ENCODE results near the gene TECR.
A peak's percentile ranks its signal among the peaks of the same experiment; 100 is the strongest.

TECR gene

GRCh38 chr19:14517840-14518505 lies 11.4 kb upstream of the TECR start, which contains the start of gene DNAJB1:
Gene DNAJB1 (minus strand): TSS chr19:14518397. CDS start chr19:14518349, 48 bp downstream.
- TF ChIP-seq ZFX (IDR thresholded peaks at IDR 0.05) (peak; percentile 96), CTCF (conservative IDR thresholded peaks at IDR 0.05) (no peak)
- peak within 1 kb of the TSS; percentile 97 for H3K27ac ChIP-seq

- H3K27ac ChIP-seq = peak overlapping the region; percentile 97
Measured at GRCh38 chr19:14519245-14519859, 10.0 kb upstream of the TECR start.

GRCh38 chr19:14519860-14520407 lies 9.5 kb upstream of the TECR start:
- TF ChIP-seq ZFX (IDR thresholded peaks at IDR 0.05) = no peak
- no peak for TF ChIP-seq CTCF (conservative IDR thresholded peaks at IDR 0.05)
- peak overlapping the region; percentile 97 for H3K27ac ChIP-seq

More at GRCh38 chr19:14519245-14519859, 10.0 kb upstream of the TECR start:
- TF ChIP-seq ZFX (IDR thresholded peaks at IDR 0.05) (no peak), CTCF (conservative IDR thresholded peaks at IDR 0.05) (no peak)

GRCh38 chr19:14520543-14520942 lies 8.9 kb upstream of the TECR start:
- no peak overlapping the region for H3K27ac ChIP-seq
- TF ChIP-seq CTCF (conservative IDR thresholded peaks at IDR 0.05) (no peak), ZFX (IDR thresholded peaks at IDR 0.05) (no peak)

- no peak overlapping the region for H3K27ac ChIP-seq
- no peak for TF ChIP-seq CTCF (conservative IDR thresholded peaks at IDR 0.05)
- no peak for TF ChIP-seq ZFX (IDR thresholded peaks at IDR 0.05)
Measured at GRCh38 chr19:14525729-14526128, 3.7 kb upstream of the TECR start.

- TF ChIP-seq ZFX (IDR thresholded peaks at IDR 0.05) (no peak), CTCF (conservative IDR thresholded peaks at IDR 0.05) (no peak)
- no peak overlapping the region for H3K27ac ChIP-seq
Measured at GRCh38 chr19:14526423-14526822, 3.0 kb upstream of the TECR start.
